ENCODE data around the gene TERC.

DNA sequence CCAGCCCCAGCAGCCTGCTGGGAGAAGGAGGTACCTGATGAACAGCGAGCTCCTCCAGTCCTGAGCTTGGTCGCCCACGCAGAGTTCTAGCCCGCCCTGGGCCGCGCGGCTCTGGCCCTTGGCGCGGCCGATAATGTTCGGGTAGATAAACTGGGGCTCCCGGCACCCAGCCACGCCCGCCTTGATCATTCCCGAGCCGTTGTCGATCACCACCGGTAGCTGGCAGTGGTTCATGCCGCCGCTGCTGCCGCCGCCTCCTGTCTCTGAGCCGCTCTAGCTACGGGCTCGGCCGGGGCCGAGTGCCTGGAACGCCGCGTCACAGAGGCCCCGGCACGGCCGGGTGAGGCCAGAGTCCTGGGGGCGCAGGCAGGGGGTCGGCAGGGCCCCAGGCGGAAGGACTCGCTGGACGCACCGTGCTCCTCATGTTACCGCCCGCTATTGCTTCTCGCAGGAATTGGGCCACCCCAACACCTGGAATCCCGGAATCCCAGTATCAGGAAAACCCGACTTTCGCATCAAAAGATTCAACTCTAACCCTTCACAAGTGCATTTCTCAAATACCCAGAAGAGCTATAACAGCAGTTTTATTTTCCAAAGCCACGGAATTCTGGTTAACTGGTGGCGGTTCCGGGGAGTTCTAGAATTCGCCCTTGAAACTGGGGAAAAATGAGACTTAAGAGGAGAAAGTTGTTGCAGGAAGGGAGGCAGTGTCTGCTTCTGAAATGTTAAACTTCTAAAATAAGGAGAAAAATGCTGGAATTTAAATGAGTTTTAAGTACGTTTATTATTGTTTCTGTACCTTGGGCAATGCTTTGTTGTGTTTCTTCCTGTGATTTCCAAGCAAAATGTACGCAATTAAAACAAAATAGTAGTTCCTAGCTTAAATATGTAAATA is 4.7 kb upstream of the TERC start, which contains the start of gene ACTRT3:
- TF ChIP-seq YY1 (IDR thresholded peaks at IDR 0.05; ENCODE audit: insufficient read depth, insufficient read length), result no peak
- TF ChIP-seq ZNF274 (IDR thresholded peaks at IDR 0.05; ENCODE audit: low read depth, low read length), result no peak
